Thoracic aorta (tissue), 2 donors: ENCODE measurements around the gene HABP2. TPM values are rescaled to one million over a fixed set of nuclear protein-coding genes. Genes with fewer than 3 reads are reported as not detected.

ENCODE experiments used
- ATAC-seq: fragments of 150-250 bp; one replicate; pipeline ENCODE4 v1.8.0; 2017; ENCODE audit warnings: low read depth; ENCODE audit not compliant: insufficient number of reproducible peaks, low FRiP score
- DNase-seq: peaks from one replicate; pipeline ENCODE4 v3.0.0-alpha.2; 2020; ENCODE audit warnings: low spot score
- H3K27ac ChIP-seq, 2 donors: fragments of 200-600 bp; sonication (generic); 1 replicate in 1 of 2; 2 replicates in 1 of 2; pipeline ENCODE4 v1.5.1; 2016; ENCODE audit warnings: mild to moderate bottlenecking in 2 of 2, moderate library complexity in 2 of 2
- H3K27me3 ChIP-seq: fragments of 200-600 bp; sonication (generic); replicated peaks from 2 replicates; pipeline ENCODE4 v1.6.0; 2016; ENCODE audit warnings: mild to moderate bottlenecking; ENCODE audit not compliant: insufficient read depth
- H3K36me3 ChIP-seq: fragments of 200-600 bp; sonication (generic); one replicate; pipeline ENCODE4 v1.5.1; 2016
- H3K4me1 ChIP-seq, 2 donors: fragments of 200-600 bp; sonication (generic); 1 replicate in 1 of 2; 2 replicates in 1 of 2; pipeline versions ENCODE4 v1.5.1 to v1.6.0; 2016; ENCODE audit warnings: low read depth in 2 of 2, mild to moderate bottlenecking in 1 of 2; ENCODE audit not compliant: control insufficient read depth in 1 of 2
- H3K4me3 ChIP-seq: fragments of 200-600 bp; sonication (generic); 2 replicates; pipeline ENCODE4 v1.5.1; 2016; ENCODE audit warnings: mild to moderate bottlenecking
- H3K9me3 ChIP-seq: fragments of 200-600 bp; sonication (generic); 2 replicates; pipeline ENCODE4 v1.5.1; 2016
- CTCF ChIP-seq: fragments of 200-600 bp; sonication (generic); IDR thresholded peaks from one replicate; pipeline ENCODE4 v1.5.1; 2019; ENCODE audit warnings: antibody characterized with exemption
- total RNA-seq, 2 donors: library from RNA; depleted of rRNA; stranded (reverse); fragments of >200 nt; gene quantifications; one replicate each; pipeline versions ENCODE4 v1.1.0 to v1.2.3, GENCODE V29; 2016

HABP2 gene
- total RNA-seq, 2 donors from 2014 or later, result not detected

- peak; percentile 20 for DNase-seq
- H3K9me3 ChIP-seq, result no peaks in the 10 kb centered on the region
Measured at GRCh38 chr10:113563306-113564088, 10.6 kb downstream of the HABP2 start.

DNA sequence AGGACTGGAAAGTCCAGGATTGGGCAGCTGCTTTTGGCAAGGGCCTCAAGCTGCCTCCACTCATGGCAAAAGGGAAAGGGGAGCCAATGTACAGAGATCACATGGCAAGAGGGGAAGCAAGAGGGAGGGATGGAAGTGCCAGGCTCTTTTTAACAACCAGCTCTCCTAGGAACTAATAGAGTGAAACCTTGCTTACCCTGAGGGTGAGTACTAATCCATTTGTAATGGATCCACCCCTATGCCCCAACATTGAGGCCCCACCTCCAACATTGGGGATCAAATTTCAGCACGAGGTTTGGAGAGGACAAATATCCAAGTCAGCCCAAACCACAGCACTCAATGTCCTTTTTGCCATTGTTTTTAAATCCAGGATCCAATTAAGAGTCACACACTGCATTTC is 12.5 kb downstream of the HABP2 start:
- Histone ChIP-seq H3K27me3 (no peaks in the 10 kb centered on the region), H3K36me3 (no peaks in the 10 kb centered on the region), H3K27ac (no peak overlapping the region), H3K4me1 (no peaks in the 10 kb centered on the region), H3K9me3 (no peaks in the 10 kb centered on the region), H3K4me3 (no peak overlapping the region)
- ATAC-seq (no peak), DNase-seq (no peak)
- TF ChIP-seq CTCF, result no peak

More at GRCh38 chr10:113563306-113564088, 10.6 kb downstream of the HABP2 start:
- Histone ChIP-seq H3K36me3 (no peaks in the 10 kb centered on the region), H3K4me1 (no peaks in the 10 kb centered on the region), H3K27ac (no peak overlapping the region), H3K27me3 (no peaks in the 10 kb centered on the region), H3K4me3 (peak overlapping the region; percentile 72)
- peak; percentile 56 for ATAC-seq
- peak; percentile 99 for TF ChIP-seq CTCF

- H3K4me1 ChIP-seq, result no peaks in the 10 kb centered on the region
- TF ChIP-seq CTCF, result no peak
- ATAC-seq, result no peak
Measured at GRCh38 chr10:113566888-113567287, 14.0 kb downstream of the HABP2 start.

GRCh38 chr10:113569576-113569975 is 16.7 kb downstream of the HABP2 start:
- no peak overlapping the region for H3K27ac ChIP-seq
- no peak for ATAC-seq
- H3K4me1 ChIP-seq, result no peaks in the 10 kb centered on the region
- H3K27me3 ChIP-seq, result no peaks in the 10 kb centered on the region
- H3K36me3 ChIP-seq, result no peaks in the 10 kb centered on the region
- no peak for DNase-seq
- no peak for TF ChIP-seq CTCF
- no peak overlapping the region for H3K4me3 ChIP-seq
- no peaks in the 10 kb centered on the region for H3K9me3 ChIP-seq

More at GRCh38 chr10:113566888-113567287, 14.0 kb downstream of the HABP2 start:
- no peak for DNase-seq
- H3K9me3 ChIP-seq, result no peaks in the 10 kb centered on the region
- H3K4me3 ChIP-seq, result no peak overlapping the region
- no peaks in the 10 kb centered on the region for H3K27me3 ChIP-seq
- H3K27ac ChIP-seq, result no peak overlapping the region
- no peaks in the 10 kb centered on the region for H3K36me3 ChIP-seq

GRCh38 chr10:113572520-113573290 is 19.9 kb downstream of the HABP2 start:
- no peak for DNase-seq

More at GRCh38 chr10:113572520-113573290, 19.9 kb downstream of the HABP2 start:
- no peak overlapping the region for H3K27ac ChIP-seq
- H3K36me3 ChIP-seq, result no peaks in the 10 kb centered on the region
- ATAC-seq, result no peak
- no peak for TF ChIP-seq CTCF
- H3K4me3 ChIP-seq, result no peak overlapping the region
- no peaks in the 10 kb centered on the region for H3K4me1 ChIP-seq
- no peaks in the 10 kb centered on the region for H3K27me3 ChIP-seq
- H3K9me3 ChIP-seq, result no peaks in the 10 kb centered on the region
